ENCODE results near the gene PCDH8. TPM values are rescaled to one million over a fixed set of nuclear protein-coding genes. Genes with fewer than 3 reads are reported as not detected.

The PCDH8 gene
- total RNA-seq, 1 experiment from 2014 or later, result 2.1 TPM

GRCh38 chr13:52811841-52812240 lies 36.6 kb downstream of the PCDH8 start:
- peaks cover 2% of the 10 kb centered on the region; the same call in 1 of the 2 replicates for H3K4me1 ChIP-seq (ENCODE audit: insufficient read depth, low read length)
- Mint-ChIP-seq H3K27ac (no peak overlapping the region), H3K27me3 (ENCODE audit: low read depth) (peaks cover 2% of the 10 kb centered on the region; the same call in 1 of the 2 replicates)

More at GRCh38 chr13:52811841-52812240, 36.6 kb downstream of the PCDH8 start:
- Histone ChIP-seq H4K5ac (ENCODE audit: insufficient read length, low read depth, low read length) (no peak overlapping the region), H2BK5ac (ENCODE audit: insufficient read length, low read length) (no peak overlapping the region), H3K23ac (ENCODE audit: insufficient read length, low read depth, low read length) (no peak overlapping the region), H3K18ac (ENCODE audit: insufficient read length, low read depth, low read length) (no peak overlapping the region), H3K27ac (ENCODE audit: insufficient read length, low read depth, low read length) (no peak overlapping the region), H3T11ph (ENCODE audit: low read length) (no peak overlapping the region), H3K14ac (ENCODE audit: insufficient read depth, low read length) (no peak overlapping the region), H2AK5ac (ENCODE audit: insufficient read length, low read length) (no peak overlapping the region), H3K4ac (ENCODE audit: low read depth, low read length) (no peak overlapping the region), H4K20me1 (ENCODE audit: control insufficient read depth, insufficient read depth, insufficient read length) (no peaks in the 10 kb centered on the region), H3K79me2 (ENCODE audit: insufficient read depth, low read length) (no peaks in the 10 kb centered on the region), H3K4me2 (ENCODE audit: insufficient read depth, insufficient read length, low read length) (no peak overlapping the region), H2BK12ac (ENCODE audit: insufficient read length, low read depth, low read length) (no peak overlapping the region), H3K9ac (ENCODE audit: extremely low read depth, insufficient read length, low read length) (no peak overlapping the region), H3K27me3 (ENCODE audit: insufficient read depth, low read length) (no peaks in the 10 kb centered on the region), H3K56ac (ENCODE audit: insufficient read length, low read depth, low read length) (no peak overlapping the region), H4K8ac (replicated peaks; ENCODE audit: insufficient read length, low read depth, low read length) (no peak overlapping the region), H3K9me3 (ENCODE audit: control insufficient read depth, low read depth, low read length) (no peaks in the 10 kb centered on the region), H3K79me1 (ENCODE audit: insufficient read depth, low read depth, low read length, poor library complexity, severe bottlenecking) (no peaks in the 10 kb centered on the region), H4K91ac (ENCODE audit: insufficient read length, low read depth, low read length) (no peak overlapping the region), H2BK15ac (ENCODE audit: low read depth, low read length) (no peak overlapping the region), H2AFZ (ENCODE audit: low read length) (peak overlapping the region; percentile 48), H3K23me2 (ENCODE audit: insufficient read length, low read depth, low read length, poor library complexity, severe bottlenecking) (no peaks in the 10 kb centered on the region), H2BK120ac (ENCODE audit: low read depth, low read length, poor library complexity, severe bottlenecking) (no peak overlapping the region), H2BK20ac (ENCODE audit: low read depth, low read length, poor library complexity, severe bottlenecking) (no peak overlapping the region)
- DNase-seq, result no peak
- H3K36me3 Mint-ChIP-seq (ENCODE audit: insufficient read depth in 1 of 3, low read depth in 3 of 3), result peaks cover 3 to 8% (median 3%) of the 10 kb centered on the region in 3 experiments; a peak in 6 of 7 replicates
- TF ChIP-seq, protein P1, sequence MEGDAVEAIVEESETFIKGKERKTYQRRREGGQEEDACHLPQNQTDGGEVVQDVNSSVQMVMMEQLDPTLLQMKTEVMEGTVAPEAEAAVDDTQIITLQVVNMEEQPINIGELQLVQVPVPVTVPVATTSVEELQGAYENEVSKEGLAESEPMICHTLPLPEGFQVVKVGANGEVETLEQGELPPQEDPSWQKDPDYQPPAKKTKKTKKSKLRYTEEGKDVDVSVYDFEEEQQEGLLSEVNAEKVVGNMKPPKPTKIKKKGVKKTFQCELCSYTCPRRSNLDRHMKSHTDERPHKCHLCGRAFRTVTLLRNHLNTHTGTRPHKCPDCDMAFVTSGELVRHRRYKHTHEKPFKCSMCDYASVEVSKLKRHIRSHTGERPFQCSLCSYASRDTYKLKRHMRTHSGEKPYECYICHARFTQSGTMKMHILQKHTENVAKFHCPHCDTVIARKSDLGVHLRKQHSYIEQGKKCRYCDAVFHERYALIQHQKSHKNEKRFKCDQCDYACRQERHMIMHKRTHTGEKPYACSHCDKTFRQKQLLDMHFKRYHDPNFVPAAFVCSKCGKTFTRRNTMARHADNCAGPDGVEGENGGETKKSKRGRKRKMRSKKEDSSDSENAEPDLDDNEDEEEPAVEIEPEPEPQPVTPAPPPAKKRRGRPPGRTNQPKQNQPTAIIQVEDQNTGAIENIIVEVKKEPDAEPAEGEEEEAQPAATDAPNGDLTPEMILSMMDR (conservative IDR thresholded peaks at IDR 0.05), result no peak
- H3K9me3 Mint-ChIP-seq, result peaks cover 9 to 13% of the 10 kb centered on the region in 2 experiments
- no peak overlapping the region for H3K4me3 Mint-ChIP-seq
- H3K4me1 Mint-ChIP-seq, result peaks cover 21 to 23% of the 10 kb centered on the region in 2 experiments
- WGBS (ENCODE audit: extremely low coverage, insufficient read length, low lambda C conversion rate), result no CpG with 5 or more reads among the region's 4 CpGs
